ENCODE results near the gene SETBP1. TPM values are rescaled to one million over a fixed set of nuclear protein-coding genes. Genes with fewer than 3 reads are reported as not detected.

The SETBP1 gene
- total and polyA plus RNA-seq, 8 donors = 19.7 to 27.5 (median 21.5) TPM

GRCh38 chr18:44740000-44740399, 59.3 kb downstream of the SETBP1 start:
- Histone ChIP-seq H3K36me3 (no peaks in the 10 kb centered on the region), H3K4me1 (peaks cover 0 to 4% of the 10 kb centered on the region in 2 donors), H3K27ac (no peak overlapping the region), H3K27me3 (peaks cover 0 to 78% of the 10 kb centered on the region in 2 donors), H3K9me3 (no peaks in the 10 kb centered on the region), H3K4me3 (no peak overlapping the region)
- ATAC-seq (no peak), DNase-seq (no peak)
- intact Hi-C loops (cut with DNase I) = no loop called here
- no peak for TF ChIP-seq CTCF (IDR thresholded peaks at IDR 0.05)

GRCh38 chr18:44741085-44741484, 60.4 kb downstream of the SETBP1 start:
- Histone ChIP-seq H3K36me3 (no peaks in the 10 kb centered on the region), H3K4me1 (no peaks in the 10 kb centered on the region), H3K27me3 (peaks cover 0 to 86% of the 10 kb centered on the region in 2 donors), H3K9me3 (no peaks in the 10 kb centered on the region), H3K27ac (peak overlapping the region in 1 of 2 donors; percentile 23), H3K4me3 (no peak overlapping the region)
- intact Hi-C loops (cut with DNase I) = no loop called here
- no peak for TF ChIP-seq CTCF (IDR thresholded peaks at IDR 0.05)
- DNase-seq = no peak
- no peak for ATAC-seq

GRCh38 chr18:44741511-44741910, 60.8 kb downstream of the SETBP1 start:
- ATAC-seq = peak; percentile 41
- DNase-seq = peak in 2 of 4 donors; percentile 61 to 83
- H3K27ac ChIP-seq = peak overlapping the region in 1 of 2 donors; percentile 44
- no peak for TF ChIP-seq CTCF (IDR thresholded peaks at IDR 0.05)
- intact Hi-C loops (cut with DNase I) = no loop called here
- no peak overlapping the region for H3K4me3 ChIP-seq
- peaks cover 0 to 85% of the 10 kb centered on the region in 2 donors for H3K27me3 ChIP-seq
- no peaks in the 10 kb centered on the region for H3K9me3 ChIP-seq
- H3K36me3 ChIP-seq = no peaks in the 10 kb centered on the region
- no peaks in the 10 kb centered on the region for H3K4me1 ChIP-seq

GRCh38 chr18:44742126-44742525, 61.4 kb downstream of the SETBP1 start:
- intact Hi-C loops (cut with DNase I) = no loop called here
- Histone ChIP-seq H3K9me3 (no peaks in the 10 kb centered on the region), H3K27ac (peak overlapping the region in 1 of 2 donors; percentile 44), H3K4me1 (peaks cover 0 to under 1% of the 10 kb centered on the region in 2 donors), H3K27me3 (peaks cover 0 to 88% of the 10 kb centered on the region in 2 donors), H3K4me3 (no peak overlapping the region), H3K36me3 (no peaks in the 10 kb centered on the region)
- ATAC-seq = no peak
- no peak for DNase-seq
- TF ChIP-seq CTCF (IDR thresholded peaks at IDR 0.05) = no peak

GRCh38 chr18:44742718-44743311, 62.1 kb downstream of the SETBP1 start:
- TF ChIP-seq CTCF (IDR thresholded peaks at IDR 0.05) = no peak
- H3K4me3 ChIP-seq = no peak overlapping the region
- peaks cover 0 to 90% of the 10 kb centered on the region in 2 donors for H3K27me3 ChIP-seq
- intact Hi-C loops (cut with DNase I) = no loop called here
- H3K36me3 ChIP-seq = no peaks in the 10 kb centered on the region
- peaks cover 0 to 3% of the 10 kb centered on the region in 2 donors for H3K4me1 ChIP-seq
- ATAC-seq = peak; percentile 58
- peak in 2 of 4 donors; percentile 80 to 85 for DNase-seq
- no peaks in the 10 kb centered on the region for H3K9me3 ChIP-seq
- H3K27ac ChIP-seq = peak overlapping the region in 1 of 2 donors; percentile 44

Data from left lung (tissue), 10 donors.